LNCAP (cell line): ENCODE measurements around the gene TP53.

Experiments used
- CTCF ChIP-seq: fragments of 450-650 bp; IDR thresholded peaks from 2 replicates; pipeline ENCODE4 v1.5.1; 2017; ENCODE audit warnings: mild to moderate bottlenecking

The TP53 gene

DNA sequence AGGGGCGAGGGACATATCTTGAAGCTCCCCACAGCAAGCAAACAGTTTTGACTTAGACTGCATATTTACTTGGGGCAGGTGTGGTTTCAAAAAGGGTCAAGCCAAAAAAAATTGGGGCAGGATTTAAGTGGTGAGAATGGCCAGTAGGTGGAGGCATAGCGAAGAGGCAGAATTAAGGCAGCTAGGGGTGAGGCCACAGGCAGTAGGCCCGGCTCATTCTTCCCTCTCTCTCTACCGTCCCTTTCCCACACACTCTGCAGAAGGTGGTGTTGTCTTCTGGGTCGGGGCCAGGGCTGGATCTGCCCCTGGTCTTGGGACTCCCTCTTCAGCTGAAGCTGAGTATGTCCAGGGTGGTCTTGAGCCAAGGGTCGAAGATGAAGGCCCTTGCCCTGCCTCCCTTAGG lies 54.8 kb downstream of the TP53 start:
- TF ChIP-seq CTCF: peak; percentile 56; the same call in 1 of the 2 replicates

DNA sequence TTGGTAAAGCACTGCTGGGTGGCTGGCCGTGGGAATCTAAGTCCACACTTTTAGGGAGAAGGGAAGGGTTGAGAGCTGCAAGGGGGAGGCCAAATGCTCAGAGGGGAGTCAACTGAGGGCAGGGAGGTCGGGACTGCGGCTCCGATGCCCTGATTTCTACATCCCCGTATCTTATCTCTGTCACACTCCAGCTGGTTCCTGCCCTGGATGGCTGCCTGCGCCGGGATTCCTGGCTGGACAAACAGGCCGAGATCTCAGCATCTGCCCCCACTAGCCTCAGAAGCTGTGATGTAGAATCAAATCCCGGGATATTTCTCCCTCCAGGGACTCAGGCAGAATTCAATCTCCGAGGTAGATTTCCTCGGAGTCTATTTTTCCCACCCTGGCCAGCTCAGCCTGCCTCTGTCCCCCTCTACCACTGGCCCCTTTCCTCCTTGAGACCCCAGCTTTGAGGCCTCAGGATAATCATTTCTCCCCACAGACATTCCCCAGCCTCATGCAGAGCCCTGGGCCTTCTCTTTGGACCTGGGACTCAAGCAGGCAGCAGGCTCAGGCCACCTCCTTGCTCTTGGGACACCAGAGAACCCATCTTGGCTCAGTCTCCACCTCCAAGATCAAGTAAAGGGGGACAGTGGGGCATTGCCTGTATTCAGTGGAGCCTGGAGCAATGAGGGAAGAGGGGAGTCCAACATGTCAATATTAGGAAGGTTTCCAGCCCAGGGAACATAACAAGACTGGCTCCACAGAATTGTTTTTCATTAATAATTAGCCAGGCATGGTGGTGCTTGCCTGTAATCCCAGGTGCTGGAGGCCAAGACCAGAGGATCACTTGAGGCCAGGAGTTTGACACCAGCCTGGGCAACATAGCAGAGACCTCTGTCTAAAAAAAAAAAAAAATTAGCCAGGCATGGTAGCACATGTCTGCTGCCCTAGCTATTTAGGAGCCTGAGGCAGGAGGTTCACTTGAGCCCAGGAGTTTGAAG lies 55.6 kb downstream of the TP53 start:
- TF ChIP-seq CTCF: no peak

DNA sequence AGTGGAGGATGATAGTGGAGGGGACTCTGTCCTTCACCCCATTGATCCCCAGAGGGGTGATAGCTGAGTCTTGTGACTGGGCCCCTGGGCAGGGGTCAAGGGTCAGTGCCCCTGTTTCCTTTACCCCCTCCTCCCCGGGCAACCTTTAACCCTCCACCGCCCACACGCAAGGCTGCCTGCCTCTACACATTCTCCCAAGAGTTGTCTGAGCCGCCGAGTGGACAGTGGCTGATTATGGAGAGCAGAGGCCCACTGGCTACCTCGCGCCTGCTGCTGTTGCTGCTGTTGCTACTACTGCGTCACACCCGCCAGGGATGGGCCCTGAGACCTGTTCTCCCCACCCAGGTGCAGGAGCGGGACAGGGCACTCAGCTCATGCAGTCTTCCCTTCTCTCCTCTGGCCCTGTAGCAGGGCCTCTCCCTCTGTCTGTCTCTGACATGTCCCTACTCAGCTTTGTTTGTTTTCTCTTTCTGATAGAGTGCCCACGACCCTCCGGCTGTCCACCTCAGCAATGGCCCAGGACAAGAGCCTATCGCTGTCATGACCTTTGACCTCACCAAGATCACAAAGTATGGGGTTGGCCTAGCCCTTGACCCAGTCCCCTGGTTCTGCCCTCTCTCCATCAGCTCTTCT lies 57.2 kb downstream of the TP53 start, which contains the start of gene SHBG:
SHBG (plus strand) TSS at position 197 of the 633 bp plus-strand sequence; CDS start at position 235, 38 bp downstream.
- no peak for TF ChIP-seq CTCF

DNA sequence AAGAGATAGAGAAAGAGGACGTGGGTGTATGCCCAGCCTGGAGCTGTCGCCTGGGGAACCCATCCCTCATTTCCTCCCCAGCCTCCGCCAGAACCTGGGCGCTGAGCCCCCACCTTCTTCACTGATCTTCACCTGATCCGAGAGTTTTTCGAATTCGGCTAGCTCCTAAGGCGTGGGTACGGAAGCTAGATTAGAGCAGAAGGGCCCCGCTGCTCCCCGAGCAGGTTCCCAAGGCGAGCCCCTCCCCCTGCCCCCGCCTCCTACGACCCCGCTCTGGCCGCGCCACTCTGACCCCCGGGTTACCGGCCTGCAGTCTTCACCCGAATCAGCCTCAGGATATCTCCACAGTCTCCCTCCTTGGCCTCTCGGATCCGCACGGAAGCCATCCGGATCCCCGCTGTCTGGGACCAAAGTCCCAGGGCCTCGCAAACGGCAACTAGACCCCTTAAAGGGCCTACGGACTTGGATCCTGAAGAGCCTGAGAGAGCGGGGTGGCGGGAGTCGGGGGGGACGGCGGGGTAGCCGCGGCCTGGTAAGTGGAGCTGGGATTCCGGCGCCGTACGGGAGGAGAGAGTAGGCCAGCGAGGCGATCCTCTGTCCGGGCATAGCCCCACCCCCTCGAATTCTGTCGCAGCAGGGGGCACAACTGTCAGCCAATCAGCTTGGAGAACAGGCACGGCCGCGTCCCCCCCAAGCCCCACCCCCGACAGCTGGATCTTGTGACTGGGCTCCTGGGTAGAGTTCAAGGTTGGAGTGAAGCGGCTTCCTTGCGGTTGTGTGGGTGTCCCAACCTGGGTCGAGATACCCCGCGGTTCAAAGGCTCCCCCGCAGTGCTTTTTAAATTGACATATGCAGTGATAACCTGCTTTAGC lies 59.8 kb downstream of the TP53 start, which contains the start of gene SAT2:
SAT2 (minus strand) TSS at position 572 of the 872 bp plus-strand sequence; CDS start at position 386, 186 bp downstream.
- no peak for TF ChIP-seq CTCF

GRCh38 chr17:7626956-7627249 lies 60.4 kb downstream of the TP53 start:
- TF ChIP-seq CTCF: no peak

DNA sequence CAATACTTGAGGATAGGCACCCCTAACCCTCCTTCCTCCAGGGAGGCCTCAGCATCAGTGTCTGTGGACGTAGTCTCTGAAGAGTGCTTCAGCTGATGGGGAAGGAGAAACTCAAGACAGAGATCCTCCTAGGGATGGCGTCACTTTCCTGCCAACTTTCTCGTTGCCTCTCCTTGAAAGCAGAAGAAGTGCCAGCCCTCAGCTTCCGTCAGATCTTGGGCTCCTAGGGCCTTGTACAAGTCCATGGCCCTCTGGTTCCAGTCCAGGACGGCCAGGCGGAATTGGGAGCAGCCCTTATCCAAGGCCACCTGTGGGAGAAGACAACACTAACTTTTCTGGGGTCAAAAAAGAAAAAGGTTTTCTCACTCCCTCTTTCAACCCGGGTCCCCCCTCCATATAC lies 61.0 kb downstream of the TP53 start:
- no peak for TF ChIP-seq CTCF

DNA sequence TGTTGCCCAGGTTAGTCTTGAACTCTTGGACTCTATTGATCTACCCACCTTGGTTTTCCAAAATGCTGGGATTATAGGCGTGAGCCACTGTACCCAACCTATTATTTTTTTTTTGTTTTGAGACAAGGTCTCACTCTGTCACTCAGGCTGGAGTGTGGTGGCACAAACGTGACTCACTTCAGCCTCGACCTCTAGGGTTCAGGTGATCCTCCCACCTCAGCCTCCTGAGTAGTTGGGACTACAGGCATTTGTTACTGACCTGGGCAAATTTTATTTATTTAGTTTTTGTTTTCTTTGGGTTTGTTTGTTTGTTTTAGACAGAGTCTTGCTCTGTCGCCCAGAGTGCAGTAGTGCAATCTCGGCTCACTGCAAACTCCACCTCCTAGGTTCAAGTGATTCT lies 63.6 kb downstream of the TP53 start:
- TF ChIP-seq CTCF: no peak
